Activated CD4-positive, CD25-positive, alpha-beta regulatory T cell treated with anti-CD3 and anti-CD28 coated beads, Interleukin-2, amount 50 U/mL, for 72 hours (primary cell): ENCODE data around the gene GCC2.
"Not testable (repeated sequence)": the region's sequence is repeated elsewhere in the genome, so short reads cannot be mapped to it uniquely, and the experiment has no call there.

Experiments
- DNase-seq: peaks from one replicate; pipeline ENCODE4 v3.0.0; 2021

The GCC2 gene

GRCh38 chr2:108448678-108449409, at the start of gene GCC2:
GCC2 (plus strand) TSS chr2:108449206; CDS start chr2:108449275, 69 bp downstream.
- DNase-seq: peak; percentile 97

- DNase-seq: no peak
These were observed 49.5 kb upstream of the GCC2 start for GRCh38 chr2:108399479-108399878.

GRCh38 chr2:108401800-108402199, 47.2 kb upstream of the GCC2 start:
- no peak for DNase-seq

GRCh38 chr2:108403494-108403893, 45.5 kb upstream of the GCC2 start:
- no peak for DNase-seq

- no peak for DNase-seq
These were observed 44.1 kb upstream of the GCC2 start for GRCh38 chr2:108404784-108405397.

- no peak for DNase-seq
These were observed 40.9 kb upstream of the GCC2 start for GRCh38 chr2:108407864-108408729.

- DNase-seq: no peak
These were observed 39.2 kb upstream of the GCC2 start for GRCh38 chr2:108409768-108410167.

GRCh38 chr2:108412995-108413710, 35.9 kb upstream of the GCC2 start:
- no peak for DNase-seq

GRCh38 chr2:108413711-108414095, 35.3 kb upstream of the GCC2 start:
- no peak for DNase-seq

GRCh38 chr2:108414256-108414876, 34.6 kb upstream of the GCC2 start:
- DNase-seq: no peak

- DNase-seq: no peak
These were observed 34.1 kb upstream of the GCC2 start for GRCh38 chr2:108414945-108415344.

GRCh38 chr2:108417254-108417653, 31.8 kb upstream of the GCC2 start:
- no peak for DNase-seq

- DNase-seq: no peak
These were observed 30.6 kb upstream of the GCC2 start for GRCh38 chr2:108418416-108418815.

GRCh38 chr2:108423067-108423466, 25.9 kb upstream of the GCC2 start:
- no peak for DNase-seq

- DNase-seq: no peak
These were observed 25.3 kb upstream of the GCC2 start for GRCh38 chr2:108423502-108424251.

GRCh38 chr2:108428286-108429009, 20.6 kb upstream of the GCC2 start:
- DNase-seq: no peak

GRCh38 chr2:108435578-108435977, 13.4 kb upstream of the GCC2 start:
- DNase-seq: not testable (repeated sequence)

- no peak for DNase-seq
These were observed 12.0 kb upstream of the GCC2 start for GRCh38 chr2:108436976-108437375.

GRCh38 chr2:108441712-108442111, 7.3 kb upstream of the GCC2 start:
- DNase-seq: no peak

GRCh38 chr2:108444941-108445840, 3.8 kb upstream of the GCC2 start:
- no peak for DNase-seq
